Activated T-cell treated with anti-CD3 and anti-CD28 coated beads for 1 hour (primary cell): ENCODE results near the gene SIM2.

Experiments
- DNase-seq: peaks from one replicate; pipeline ENCODE4 v3.0.0-alpha.2; 2020; ENCODE audit warnings: low read depth

SIM2 gene

GRCh38 chr21:36735724-36736320 lies 36.9 kb downstream of the SIM2 start:
- DNase-seq: no peak

- no peak for DNase-seq
These were observed 39.7 kb downstream of the SIM2 start for GRCh38 chr21:36738489-36739126.

- DNase-seq: no peak
These were observed 42.6 kb downstream of the SIM2 start for GRCh38 chr21:36741506-36741905.

- no peak for DNase-seq
These were observed 44.1 kb downstream of the SIM2 start for GRCh38 chr21:36743008-36743407.

GRCh38 chr21:36743446-36743845 lies 44.5 kb downstream of the SIM2 start:
- DNase-seq: no peak

GRCh38 chr21:36744190-36744559 lies 45.3 kb downstream of the SIM2 start:
- no peak for DNase-seq

GRCh38 chr21:36744560-36745231 lies 45.8 kb downstream of the SIM2 start:
- DNase-seq: no peak

- no peak for DNase-seq
These were observed 46.5 kb downstream of the SIM2 start for GRCh38 chr21:36745459-36745858.

- DNase-seq: no peak
These were observed 48.3 kb downstream of the SIM2 start for GRCh38 chr21:36747041-36747814.

- no peak for DNase-seq
These were observed 49.0 kb downstream of the SIM2 start for GRCh38 chr21:36747815-36748383.

GRCh38 chr21:36749935-36750575 lies 51.1 kb downstream of the SIM2 start:
- DNase-seq: no peak

GRCh38 chr21:36750576-36750959 lies 51.7 kb downstream of the SIM2 start:
- no peak for DNase-seq

GRCh38 chr21:36751383-36751782 lies 52.5 kb downstream of the SIM2 start:
- DNase-seq: no peak

GRCh38 chr21:36753556-36753955 lies 54.6 kb downstream of the SIM2 start:
- DNase-seq: no peak

GRCh38 chr21:36754241-36754898 lies 55.5 kb downstream of the SIM2 start:
- DNase-seq: no peak

- DNase-seq: no peak
These were observed 57.6 kb downstream of the SIM2 start for GRCh38 chr21:36756527-36756926.

- DNase-seq: no peak
These were observed 58.3 kb downstream of the SIM2 start for GRCh38 chr21:36757196-36757595.

- no peak for DNase-seq
These were observed 60.6 kb downstream of the SIM2 start for GRCh38 chr21:36759348-36760083.

- DNase-seq: no peak
These were observed 62.8 kb downstream of the SIM2 start for GRCh38 chr21:36761685-36762084.

GRCh38 chr21:36762642-36763041 lies 63.7 kb downstream of the SIM2 start:
- DNase-seq: no peak

GRCh38 chr21:36763305-36763704 lies 64.4 kb downstream of the SIM2 start:
- DNase-seq: no peak
